GM12891 (cell line): ENCODE measurements around the gene MAP4K1.

Source experiments
- PAX5 ChIP-seq: IDR thresholded peaks from 2 replicates; pipeline ENCODE4 v1.6.1; 2011; ENCODE audit warnings: low read length, moderate library complexity, mild to moderate bottlenecking; ENCODE audit not compliant: insufficient read depth, severe bottlenecking
- POLR2A ChIP-seq: IDR thresholded peaks from 2 replicates; pipeline ENCODE4 v1.6.1; 2011; ENCODE audit warnings: low read depth, low read length, control low read depth
- POLR2AphosphoS5 ChIP-seq: IDR thresholded peaks from 2 replicates; pipeline ENCODE4 v1.6.1; 2011; ENCODE audit warnings: low read depth, low read length, control low read depth
- TAF1 ChIP-seq: IDR thresholded peaks from 2 replicates; pipeline ENCODE4 v1.6.1; 2011; ENCODE audit warnings: low read depth, low read length, control low read depth

DNA sequence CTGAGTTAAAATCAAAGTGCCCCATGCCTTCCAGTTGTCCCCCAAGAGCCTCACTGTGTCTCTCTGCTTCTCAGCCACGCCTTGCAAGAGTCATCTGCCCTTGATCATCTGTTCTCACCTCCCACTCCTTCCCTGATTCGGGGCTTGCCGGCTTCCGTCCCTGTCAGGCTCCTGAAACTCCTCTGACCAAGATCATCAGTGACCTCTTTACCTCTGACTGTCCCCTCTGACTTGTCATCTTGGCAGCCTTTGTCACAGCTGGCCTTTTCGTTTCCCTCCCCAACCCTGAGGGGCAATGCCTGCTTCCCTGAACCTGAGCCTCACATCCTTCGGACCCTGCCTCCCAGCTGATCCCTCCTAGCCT, 66.3 kb downstream of the MAP4K1 start:
- TF ChIP-seq POLR2A (no peak), TAF1 (no peak), POLR2AphosphoS5 (no peak), PAX5 (no peak)
